HepG2 (cell line): ENCODE data around the gene MTRF1. TPM values are rescaled to one million over a fixed set of nuclear protein-coding genes. Genes with fewer than 3 reads are reported as not detected.
A peak's percentile ranks its signal among the peaks of the same experiment; 100 is the strongest.

Experiments
- FOXJ3 ChIP-seq: sonication (generic); formaldehyde crosslinking; IDR thresholded peaks from 2 replicates; pipeline ENCODE4 v1.4.0; 2020; ENCODE audit warnings: missing genetic modification reagents, mild to moderate bottlenecking, borderline replicate concordance
- KAT2B ChIP-seq: fragments of 150-350 bp; IDR thresholded peaks from 2 replicates; pipeline ENCODE4 v1.6.1; 2014; ENCODE audit warnings: low read depth, low read length, borderline replicate concordance
- KLF16 ChIP-seq, 2 experiments: sonication (generic) in 1 of 2; formaldehyde crosslinking in 1 of 2; IDR thresholded peaks; 2 replicates each; pipeline versions ENCODE4 v1.6.1 to v1.8.0; 2016 to 2023; ENCODE audit warnings: missing genetic modification reagents in 2 of 2, missing compliant biosample characterization in 1 of 2
- KLF6 ChIP-seq: IDR thresholded peaks from 2 replicates; pipeline ENCODE4 v1.8.0; 2016; ENCODE audit warnings: missing biosample characterization, missing genetic modification reagents
- SIN3B ChIP-seq: fragments of 150-350 bp; IDR thresholded peaks from 2 replicates; pipeline ENCODE4 v1.6.1; 2014; ENCODE audit warnings: low read length
- SRF ChIP-seq: IDR thresholded peaks from 2 replicates; pipeline ENCODE4 v1.6.1; 2011; ENCODE audit warnings: mild to moderate bottlenecking, low read depth, low read length, moderate library complexity
- STAT5B ChIP-seq: sonication (generic); formaldehyde crosslinking; IDR thresholded peaks from 2 replicates; pipeline ENCODE4 v1.4.0; 2020; ENCODE audit warnings: missing genetic modification reagents
- TGIF2 ChIP-seq: IDR thresholded peaks from 2 replicates; pipeline ENCODE4 v1.6.1; 2016; ENCODE audit warnings: control low read depth, missing compliant biosample characterization
- U2AF1 ChIP-seq: fragments of 200-400 bp; formaldehyde crosslinking; optimal IDR thresholded peaks from 2 replicates; pipeline ENCODE3; 2017; ENCODE audit warnings: mild to moderate bottlenecking, low read depth, low read length
- ZNF501 ChIP-seq: sonication (generic); formaldehyde crosslinking; IDR thresholded peaks from 2 replicates; pipeline ENCODE4 v1.5.1; 2020; ENCODE audit warnings: mild to moderate bottlenecking, moderate library complexity, missing genetic modification reagents
- polyA plus RNA-seq, 8 experiments: library from polyadenylated mRNA; depleted of rRNA in 3 of 8; stranded (reverse) in 7 of 8; unstranded in 1 of 8; fragments of >200 nt; fragmentation: Illumina TruSeq in 4 of 8; extraction: Trizol in 4 of 8; gene quantifications; 2 replicates each; pipeline versions ENCODE4 v1.2.1 to v1.2.3, GENCODE V29; 2011 to 2016; ENCODE audit warnings: low read depth in 4 of 8, missing spikeins in 1 of 8, mixed read lengths in 1 of 8; ENCODE audit not compliant: insufficient read depth in 1 of 8
- total RNA-seq, 5 experiments: library from RNA; depleted of rRNA; stranded (reverse); fragments of >200 nt; fragmentation: Illumina TruSeq; extraction: Trizol; gene quantifications; 2 replicates each; pipeline ENCODE4 v1.2.3, GENCODE V29; 2016; ENCODE audit warnings: low read depth in 1 of 5
- TF ChIP-seq, protein P1 (sequence below): sonication (generic); formaldehyde crosslinking; IDR thresholded peaks from 2 replicates; pipeline ENCODE4 v1.4.0; 2020; ENCODE audit warnings: mild to moderate bottlenecking, missing genetic modification reagents
- TF ChIP-seq, protein P2 (sequence below): sonication (generic); formaldehyde crosslinking; IDR thresholded peaks from 2 replicates; pipeline ENCODE4 v1.5.0; 2020; ENCODE audit warnings: missing genetic modification reagents
- TF ChIP-seq, protein P3 (sequence below): sonication (generic); formaldehyde crosslinking; IDR thresholded peaks from 2 replicates; pipeline ENCODE4 v1.4.0; 2020; ENCODE audit warnings: mild to moderate bottlenecking, missing genetic modification reagents
- TF ChIP-seq, protein P4 (sequence below): sonication (generic); formaldehyde crosslinking; IDR thresholded peaks from 2 replicates; pipeline ENCODE4 v1.8.1; 2022; ENCODE audit warnings: mild to moderate bottlenecking, missing genetic modification reagents
- TF ChIP-seq, protein P5 (sequence below): sonication (generic); formaldehyde crosslinking; IDR thresholded peaks from 2 replicates; pipeline ENCODE4 v1.4.0; 2020; ENCODE audit warnings: low read depth, mild to moderate bottlenecking, missing genetic modification reagents
- TF ChIP-seq, protein P6 (sequence below): sonication (generic); formaldehyde crosslinking; IDR thresholded peaks from 2 replicates; pipeline ENCODE4 v1.9.0; 2022; ENCODE audit warnings: missing genetic modification reagents, mild to moderate bottlenecking, borderline replicate concordance

MTRF1 gene
- total and polyA plus RNA-seq, 2 of the 13 experiments (the other 11 are each of a cell fraction or from before 2014, with no cell fraction given) = 21.6 to 27.2 TPM

DNA sequence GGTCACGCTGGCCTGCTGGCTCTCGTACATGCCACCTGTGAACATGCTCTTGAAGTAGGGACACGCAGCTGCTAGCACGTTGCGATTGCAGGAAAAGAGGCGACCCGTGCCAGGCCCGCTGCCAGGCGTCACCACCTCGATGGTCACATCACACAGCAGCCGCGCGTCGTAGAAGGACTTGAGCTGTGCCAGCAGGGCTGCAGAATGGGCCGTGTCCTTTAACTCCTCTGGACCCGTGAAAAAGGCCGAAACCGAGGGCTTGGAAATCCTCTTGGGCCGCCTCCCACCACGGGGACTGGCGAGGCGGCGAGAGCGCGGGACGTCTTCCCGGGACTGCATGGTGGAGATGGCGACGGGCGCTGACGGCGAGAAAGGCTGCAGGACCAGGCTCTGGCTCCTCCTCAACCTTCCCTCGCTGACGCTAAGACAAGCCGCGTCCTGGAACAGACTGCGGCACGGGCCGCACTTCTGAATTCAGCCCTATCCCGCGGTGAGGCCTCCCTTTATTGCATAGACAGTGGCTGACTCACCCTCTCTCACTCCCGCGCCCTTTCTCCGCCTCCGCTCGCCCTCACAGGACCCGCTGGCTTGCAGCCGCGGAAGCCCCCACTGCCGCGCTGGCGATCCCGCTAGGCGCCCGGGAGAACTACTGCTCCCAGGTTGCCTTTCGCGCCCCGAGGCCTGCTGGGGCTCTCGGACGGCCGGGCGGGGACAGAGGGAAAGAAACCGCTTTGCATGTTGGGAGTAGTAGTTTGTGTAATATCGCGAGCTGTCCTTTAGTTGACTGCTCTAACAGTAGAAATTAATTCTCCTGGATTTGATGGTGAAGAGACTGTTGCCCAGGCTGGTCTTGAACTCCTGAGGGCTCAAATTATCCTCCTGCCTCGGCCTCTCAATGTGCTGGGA is 69.2 kb downstream of the MTRF1 start, which contains the start of gene KBTBD7 (continued):
- TF ChIP-seq, protein P1, sequence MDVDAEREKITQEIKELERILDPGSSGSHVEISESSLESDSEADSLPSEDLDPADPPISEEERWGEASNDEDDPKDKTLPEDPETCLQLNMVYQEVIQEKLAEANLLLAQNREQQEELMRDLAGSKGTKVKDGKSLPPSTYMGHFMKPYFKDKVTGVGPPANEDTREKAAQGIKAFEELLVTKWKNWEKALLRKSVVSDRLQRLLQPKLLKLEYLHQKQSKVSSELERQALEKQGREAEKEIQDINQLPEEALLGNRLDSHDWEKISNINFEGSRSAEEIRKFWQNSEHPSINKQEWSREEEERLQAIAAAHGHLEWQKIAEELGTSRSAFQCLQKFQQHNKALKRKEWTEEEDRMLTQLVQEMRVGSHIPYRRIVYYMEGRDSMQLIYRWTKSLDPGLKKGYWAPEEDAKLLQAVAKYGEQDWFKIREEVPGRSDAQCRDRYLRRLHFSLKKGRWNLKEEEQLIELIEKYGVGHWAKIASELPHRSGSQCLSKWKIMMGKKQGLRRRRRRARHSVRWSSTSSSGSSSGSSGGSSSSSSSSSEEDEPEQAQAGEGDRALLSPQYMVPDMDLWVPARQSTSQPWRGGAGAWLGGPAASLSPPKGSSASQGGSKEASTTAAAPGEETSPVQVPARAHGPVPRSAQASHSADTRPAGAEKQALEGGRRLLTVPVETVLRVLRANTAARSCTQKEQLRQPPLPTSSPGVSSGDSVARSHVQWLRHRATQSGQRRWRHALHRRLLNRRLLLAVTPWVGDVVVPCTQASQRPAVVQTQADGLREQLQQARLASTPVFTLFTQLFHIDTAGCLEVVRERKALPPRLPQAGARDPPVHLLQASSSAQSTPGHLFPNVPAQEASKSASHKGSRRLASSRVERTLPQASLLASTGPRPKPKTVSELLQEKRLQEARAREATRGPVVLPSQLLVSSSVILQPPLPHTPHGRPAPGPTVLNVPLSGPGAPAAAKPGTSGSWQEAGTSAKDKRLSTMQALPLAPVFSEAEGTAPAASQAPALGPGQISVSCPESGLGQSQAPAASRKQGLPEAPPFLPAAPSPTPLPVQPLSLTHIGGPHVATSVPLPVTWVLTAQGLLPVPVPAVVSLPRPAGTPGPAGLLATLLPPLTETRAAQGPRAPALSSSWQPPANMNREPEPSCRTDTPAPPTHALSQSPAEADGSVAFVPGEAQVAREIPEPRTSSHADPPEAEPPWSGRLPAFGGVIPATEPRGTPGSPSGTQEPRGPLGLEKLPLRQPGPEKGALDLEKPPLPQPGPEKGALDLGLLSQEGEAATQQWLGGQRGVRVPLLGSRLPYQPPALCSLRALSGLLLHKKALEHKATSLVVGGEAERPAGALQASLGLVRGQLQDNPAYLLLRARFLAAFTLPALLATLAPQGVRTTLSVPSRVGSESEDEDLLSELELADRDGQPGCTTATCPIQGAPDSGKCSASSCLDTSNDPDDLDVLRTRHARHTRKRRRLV (CRISPR knock-in tag) = no peak
- 0 out of 2 replicates have a peak, but pooled peaks have one; percentile 29 for TF ChIP-seq SRF
- TF ChIP-seq, protein P2, sequence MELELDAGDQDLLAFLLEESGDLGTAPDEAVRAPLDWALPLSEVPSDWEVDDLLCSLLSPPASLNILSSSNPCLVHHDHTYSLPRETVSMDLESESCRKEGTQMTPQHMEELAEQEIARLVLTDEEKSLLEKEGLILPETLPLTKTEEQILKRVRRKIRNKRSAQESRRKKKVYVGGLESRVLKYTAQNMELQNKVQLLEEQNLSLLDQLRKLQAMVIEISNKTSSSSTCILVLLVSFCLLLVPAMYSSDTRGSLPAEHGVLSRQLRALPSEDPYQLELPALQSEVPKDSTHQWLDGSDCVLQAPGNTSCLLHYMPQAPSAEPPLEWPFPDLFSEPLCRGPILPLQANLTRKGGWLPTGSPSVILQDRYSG (CRISPR knock-in tag) = no peak
- TF ChIP-seq KLF16 (CRISPR knock-in tag; IDR thresholded peaks at IDR 0.05) = peak in 1 of 2 experiments; percentile 56; a peak in 1 of 4 replicates
- TF ChIP-seq, protein P3, sequence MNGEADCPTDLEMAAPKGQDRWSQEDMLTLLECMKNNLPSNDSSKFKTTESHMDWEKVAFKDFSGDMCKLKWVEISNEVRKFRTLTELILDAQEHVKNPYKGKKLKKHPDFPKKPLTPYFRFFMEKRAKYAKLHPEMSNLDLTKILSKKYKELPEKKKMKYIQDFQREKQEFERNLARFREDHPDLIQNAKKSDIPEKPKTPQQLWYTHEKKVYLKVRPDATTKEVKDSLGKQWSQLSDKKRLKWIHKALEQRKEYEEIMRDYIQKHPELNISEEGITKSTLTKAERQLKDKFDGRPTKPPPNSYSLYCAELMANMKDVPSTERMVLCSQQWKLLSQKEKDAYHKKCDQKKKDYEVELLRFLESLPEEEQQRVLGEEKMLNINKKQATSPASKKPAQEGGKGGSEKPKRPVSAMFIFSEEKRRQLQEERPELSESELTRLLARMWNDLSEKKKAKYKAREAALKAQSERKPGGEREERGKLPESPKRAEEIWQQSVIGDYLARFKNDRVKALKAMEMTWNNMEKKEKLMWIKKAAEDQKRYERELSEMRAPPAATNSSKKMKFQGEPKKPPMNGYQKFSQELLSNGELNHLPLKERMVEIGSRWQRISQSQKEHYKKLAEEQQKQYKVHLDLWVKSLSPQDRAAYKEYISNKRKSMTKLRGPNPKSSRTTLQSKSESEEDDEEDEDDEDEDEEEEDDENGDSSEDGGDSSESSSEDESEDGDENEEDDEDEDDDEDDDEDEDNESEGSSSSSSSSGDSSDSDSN = peak; percentile 83
- no peak for TF ChIP-seq TGIF2 (CRISPR knock-in tag)
- TF ChIP-seq SIN3B = no peak
- no peak for TF ChIP-seq KAT2B
- TF ChIP-seq, protein P4, sequence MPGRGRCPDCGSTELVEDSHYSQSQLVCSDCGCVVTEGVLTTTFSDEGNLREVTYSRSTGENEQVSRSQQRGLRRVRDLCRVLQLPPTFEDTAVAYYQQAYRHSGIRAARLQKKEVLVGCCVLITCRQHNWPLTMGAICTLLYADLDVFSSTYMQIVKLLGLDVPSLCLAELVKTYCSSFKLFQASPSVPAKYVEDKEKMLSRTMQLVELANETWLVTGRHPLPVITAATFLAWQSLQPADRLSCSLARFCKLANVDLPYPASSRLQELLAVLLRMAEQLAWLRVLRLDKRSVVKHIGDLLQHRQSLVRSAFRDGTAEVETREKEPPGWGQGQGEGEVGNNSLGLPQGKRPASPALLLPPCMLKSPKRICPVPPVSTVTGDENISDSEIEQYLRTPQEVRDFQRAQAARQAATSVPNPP (CRISPR knock-in tag) = no peak
- 0 out of 2 replicates have a peak, but pooled peaks have one; percentile 71 for TF ChIP-seq STAT5B
- no peak for TF ChIP-seq FOXJ3 (CRISPR knock-in tag)
- TF ChIP-seq, protein P5, sequence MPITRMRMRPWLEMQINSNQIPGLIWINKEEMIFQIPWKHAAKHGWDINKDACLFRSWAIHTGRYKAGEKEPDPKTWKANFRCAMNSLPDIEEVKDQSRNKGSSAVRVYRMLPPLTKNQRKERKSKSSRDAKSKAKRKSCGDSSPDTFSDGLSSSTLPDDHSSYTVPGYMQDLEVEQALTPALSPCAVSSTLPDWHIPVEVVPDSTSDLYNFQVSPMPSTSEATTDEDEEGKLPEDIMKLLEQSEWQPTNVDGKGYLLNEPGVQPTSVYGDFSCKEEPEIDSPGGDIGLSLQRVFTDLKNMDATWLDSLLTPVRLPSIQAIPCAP (CRISPR knock-in tag) = no peak; the same call in 1 of the 2 replicates
- peak; percentile 82 for TF ChIP-seq ZNF501
- TF ChIP-seq, protein P6, sequence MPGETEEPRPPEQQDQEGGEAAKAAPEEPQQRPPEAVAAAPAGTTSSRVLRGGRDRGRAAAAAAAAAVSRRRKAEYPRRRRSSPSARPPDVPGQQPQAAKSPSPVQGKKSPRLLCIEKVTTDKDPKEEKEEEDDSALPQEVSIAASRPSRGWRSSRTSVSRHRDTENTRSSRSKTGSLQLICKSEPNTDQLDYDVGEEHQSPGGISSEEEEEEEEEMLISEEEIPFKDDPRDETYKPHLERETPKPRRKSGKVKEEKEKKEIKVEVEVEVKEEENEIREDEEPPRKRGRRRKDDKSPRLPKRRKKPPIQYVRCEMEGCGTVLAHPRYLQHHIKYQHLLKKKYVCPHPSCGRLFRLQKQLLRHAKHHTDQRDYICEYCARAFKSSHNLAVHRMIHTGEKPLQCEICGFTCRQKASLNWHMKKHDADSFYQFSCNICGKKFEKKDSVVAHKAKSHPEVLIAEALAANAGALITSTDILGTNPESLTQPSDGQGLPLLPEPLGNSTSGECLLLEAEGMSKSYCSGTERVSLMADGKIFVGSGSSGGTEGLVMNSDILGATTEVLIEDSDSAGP (CRISPR knock-in tag) = peak; percentile 93
- no peak for TF ChIP-seq KLF6 (CRISPR knock-in tag)
- no peak for TF ChIP-seq U2AF1
